ENCODE measurements around the gene TLCD3A.

The TLCD3A gene

DNA sequence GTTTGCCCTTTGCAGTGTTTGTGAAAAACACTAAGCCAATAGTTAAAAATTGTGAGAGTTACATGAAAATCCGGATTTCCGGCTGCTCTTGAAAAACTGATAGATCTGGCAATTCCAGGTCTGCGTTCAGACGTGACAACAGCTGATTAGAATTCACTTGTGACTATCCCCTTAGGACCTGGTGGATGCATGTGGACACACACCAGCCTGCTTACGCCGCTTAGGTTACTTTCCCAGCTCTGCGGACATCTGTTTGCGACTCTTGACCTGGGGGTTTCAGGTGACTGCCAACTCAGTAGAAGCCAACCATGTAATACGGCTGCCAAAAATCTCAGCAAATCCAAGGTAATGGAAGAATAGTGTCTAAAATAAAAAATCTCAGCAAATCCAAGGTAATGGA lies 42.0 kb upstream of the TLCD3A start:
- H4K20me1 ChIP-seq (ENCODE audit: insufficient read depth, low read length), result no peaks in the 10 kb centered on the region
- H3K4me1 ChIP-seq (ENCODE audit: insufficient read depth, low read length), result no peaks in the 10 kb centered on the region
- H2AFZ ChIP-seq (ENCODE audit: low read depth, low read length), result no peak overlapping the region
- DNase-seq (no peak), ATAC-seq (ENCODE audit: insufficient read depth, low read depth) (no peak)
- H3K9me3 ChIP-seq (ENCODE audit: insufficient read depth, low read length, severe bottlenecking), result no peaks in the 10 kb centered on the region
- no peak overlapping the region for H3K4me3 ChIP-seq (ENCODE audit: low read depth in 1 of 2, low read length in 2 of 2)
- no peaks in the 10 kb centered on the region for H3K27me3 ChIP-seq (ENCODE audit: insufficient read depth, low read length, poor library complexity)
- no peak for TF ChIP-seq EZH2 (IDR thresholded peaks at IDR 0.05; ENCODE audit: borderline replicate concordance, low read depth, low read length, severe bottlenecking)
- TF ChIP-seq, protein P1, sequence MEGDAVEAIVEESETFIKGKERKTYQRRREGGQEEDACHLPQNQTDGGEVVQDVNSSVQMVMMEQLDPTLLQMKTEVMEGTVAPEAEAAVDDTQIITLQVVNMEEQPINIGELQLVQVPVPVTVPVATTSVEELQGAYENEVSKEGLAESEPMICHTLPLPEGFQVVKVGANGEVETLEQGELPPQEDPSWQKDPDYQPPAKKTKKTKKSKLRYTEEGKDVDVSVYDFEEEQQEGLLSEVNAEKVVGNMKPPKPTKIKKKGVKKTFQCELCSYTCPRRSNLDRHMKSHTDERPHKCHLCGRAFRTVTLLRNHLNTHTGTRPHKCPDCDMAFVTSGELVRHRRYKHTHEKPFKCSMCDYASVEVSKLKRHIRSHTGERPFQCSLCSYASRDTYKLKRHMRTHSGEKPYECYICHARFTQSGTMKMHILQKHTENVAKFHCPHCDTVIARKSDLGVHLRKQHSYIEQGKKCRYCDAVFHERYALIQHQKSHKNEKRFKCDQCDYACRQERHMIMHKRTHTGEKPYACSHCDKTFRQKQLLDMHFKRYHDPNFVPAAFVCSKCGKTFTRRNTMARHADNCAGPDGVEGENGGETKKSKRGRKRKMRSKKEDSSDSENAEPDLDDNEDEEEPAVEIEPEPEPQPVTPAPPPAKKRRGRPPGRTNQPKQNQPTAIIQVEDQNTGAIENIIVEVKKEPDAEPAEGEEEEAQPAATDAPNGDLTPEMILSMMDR (IDR thresholded peaks at IDR 0.05; ENCODE audit: borderline replicate concordance, extremely low read depth, low read length, poor library complexity, severe bottlenecking), result no peak
- H3K9ac ChIP-seq (ENCODE audit: low read depth, low read length), result no peak overlapping the region
- H3K79me2 ChIP-seq (ENCODE audit: insufficient read depth, low read length), result no peaks in the 10 kb centered on the region
- H3K36me3 ChIP-seq (ENCODE audit: insufficient read depth, low read length), result peaks cover 84% of the 10 kb centered on the region
- H3K4me2 ChIP-seq (ENCODE audit: insufficient read depth, low read length), result no peak overlapping the region
- no peak overlapping the region for H3K27ac ChIP-seq (ENCODE audit: low read length)

DNA sequence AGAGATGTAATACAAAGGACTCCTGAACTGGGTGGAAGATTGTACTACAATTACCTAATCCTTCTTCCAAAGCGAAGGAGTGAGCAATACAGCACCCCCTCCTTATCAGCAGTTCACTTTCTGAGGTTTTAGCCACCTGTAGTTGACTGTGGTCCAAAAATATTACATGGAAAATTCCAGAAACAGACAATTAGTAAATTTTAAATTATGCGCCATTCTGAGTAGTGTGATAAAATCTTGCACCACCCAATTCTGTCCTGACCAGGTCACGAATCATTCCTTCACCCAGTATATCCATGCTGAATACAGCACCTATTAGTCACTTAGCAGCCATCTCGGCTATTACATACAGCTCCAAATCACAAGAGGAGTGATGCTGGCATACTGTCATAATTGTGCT lies 41.0 kb upstream of the TLCD3A start:
- Histone ChIP-seq H3K27ac (ENCODE audit: low read length) (no peak overlapping the region), H3K27me3 (ENCODE audit: insufficient read depth, low read length, poor library complexity) (no peaks in the 10 kb centered on the region), H3K36me3 (ENCODE audit: insufficient read depth, low read length) (peaks cover 86% of the 10 kb centered on the region), H3K9ac (ENCODE audit: low read depth, low read length) (no peak overlapping the region), H3K4me3 (ENCODE audit: low read depth in 1 of 2, low read length in 2 of 2) (no peak overlapping the region), H3K4me1 (ENCODE audit: insufficient read depth, low read length) (no peaks in the 10 kb centered on the region), H4K20me1 (ENCODE audit: insufficient read depth, low read length) (no peaks in the 10 kb centered on the region), H3K79me2 (ENCODE audit: insufficient read depth, low read length) (no peaks in the 10 kb centered on the region), H3K4me2 (ENCODE audit: insufficient read depth, low read length) (no peak overlapping the region), H3K9me3 (ENCODE audit: insufficient read depth, low read length, severe bottlenecking) (no peaks in the 10 kb centered on the region), H2AFZ (ENCODE audit: low read depth, low read length) (no peak overlapping the region)
- TF ChIP-seq EZH2 (IDR thresholded peaks at IDR 0.05; ENCODE audit: borderline replicate concordance, low read depth, low read length, severe bottlenecking), result no peak
- TF ChIP-seq, protein P1 (IDR thresholded peaks at IDR 0.05; ENCODE audit: borderline replicate concordance, extremely low read depth, low read length, poor library complexity, severe bottlenecking), result no peak
- no peak for ATAC-seq (ENCODE audit: insufficient read depth, low read depth)
- DNase-seq, result no peak

DNA sequence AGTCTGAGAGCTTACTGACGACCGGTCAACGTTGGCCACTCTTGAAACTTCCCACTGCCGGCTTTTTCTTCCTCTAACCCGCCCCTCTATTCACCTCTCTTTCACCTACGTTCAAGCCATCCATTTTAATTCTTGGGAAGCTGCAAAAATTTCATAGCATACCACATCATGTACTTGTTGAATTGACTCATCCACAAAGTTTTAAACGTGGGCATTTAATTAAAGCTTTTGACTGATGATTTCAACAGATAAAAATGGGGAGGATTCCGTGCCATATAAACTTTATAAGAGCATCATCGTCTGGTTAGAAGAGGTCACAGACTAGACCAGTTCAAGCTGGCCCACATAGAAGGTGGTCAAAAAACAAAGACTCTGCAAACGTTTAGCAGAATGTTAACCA lies 40.3 kb upstream of the TLCD3A start:
- H3K36me3 ChIP-seq (ENCODE audit: insufficient read depth, low read length), result peaks cover 89% of the 10 kb centered on the region
- no peak overlapping the region for H3K4me3 ChIP-seq (ENCODE audit: low read depth in 1 of 2, low read length in 2 of 2)
- H3K9ac ChIP-seq (ENCODE audit: low read depth, low read length), result no peak overlapping the region
- H4K20me1 ChIP-seq (ENCODE audit: insufficient read depth, low read length), result no peaks in the 10 kb centered on the region
- no peaks in the 10 kb centered on the region for H3K4me1 ChIP-seq (ENCODE audit: insufficient read depth, low read length)
- TF ChIP-seq, protein P1 (IDR thresholded peaks at IDR 0.05; ENCODE audit: borderline replicate concordance, extremely low read depth, low read length, poor library complexity, severe bottlenecking), result no peak
- no peak for TF ChIP-seq EZH2 (IDR thresholded peaks at IDR 0.05; ENCODE audit: borderline replicate concordance, low read depth, low read length, severe bottlenecking)
- no peaks in the 10 kb centered on the region for H3K27me3 ChIP-seq (ENCODE audit: insufficient read depth, low read length, poor library complexity)
- no peak overlapping the region for H3K4me2 ChIP-seq (ENCODE audit: insufficient read depth, low read length)
- no peak overlapping the region for H3K27ac ChIP-seq (ENCODE audit: low read length)
- H3K79me2 ChIP-seq (ENCODE audit: insufficient read depth, low read length), result no peaks in the 10 kb centered on the region
- no peak overlapping the region for H2AFZ ChIP-seq (ENCODE audit: low read depth, low read length)
- DNase-seq, result no peak
- no peaks in the 10 kb centered on the region for H3K9me3 ChIP-seq (ENCODE audit: insufficient read depth, low read length, severe bottlenecking)
- no peak for ATAC-seq (ENCODE audit: insufficient read depth, low read depth)

Measured in DND-41 (cell line).